HG03457 (cell line): Measurements from ENCODE around the gene TAX1BP1.
"Not testable (repeated sequence)": the region's sequence is repeated elsewhere in the genome, so short reads cannot be mapped to it uniquely, and the experiment has no call there.

Source experiments
- ATAC-seq: cut with Tn5 transposase; IDR thresholded peaks from one replicate; pipeline ENCODE4 v1.9.1; 2021; ENCODE audit warnings: moderate number of reproducible peaks; ENCODE audit not compliant: unreplicated experiment

The TAX1BP1 gene

DNA sequence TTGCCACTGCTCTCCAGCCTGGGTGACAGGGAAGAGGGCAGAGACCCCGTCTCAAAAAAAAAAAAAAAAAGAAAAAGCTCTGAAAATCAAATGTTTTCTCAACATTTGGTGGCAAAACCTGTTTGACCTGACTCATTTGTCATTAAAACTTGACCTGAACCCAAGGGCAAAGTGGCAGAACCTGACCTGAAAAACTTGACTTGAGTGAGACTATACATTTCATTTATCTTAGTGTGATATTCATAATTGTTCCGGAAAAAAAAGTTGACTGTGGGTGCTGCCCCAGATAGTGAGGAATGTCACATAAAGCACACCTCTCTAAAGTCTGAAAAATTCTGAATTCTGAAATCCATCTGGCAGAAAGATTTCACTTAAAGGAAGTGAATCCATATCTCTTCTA lies 2.3 kb upstream of the TAX1BP1 start:
- ATAC-seq, result no peak

GRCh38 chr7:27739301-27739908 lies 557 bp upstream of the TAX1BP1 start:
- ATAC-seq, result peak; percentile 17

GRCh38 chr7:27740449-27741086 lies 606 bp downstream of the TAX1BP1 start:
- ATAC-seq, result peak; percentile 70

GRCh38 chr7:27742091-27742710 lies 2.2 kb downstream of the TAX1BP1 start:
- not testable (repeated sequence) for ATAC-seq

GRCh38 chr7:27745064-27745583 lies 5.2 kb downstream of the TAX1BP1 start:
- no peak for ATAC-seq

DNA sequence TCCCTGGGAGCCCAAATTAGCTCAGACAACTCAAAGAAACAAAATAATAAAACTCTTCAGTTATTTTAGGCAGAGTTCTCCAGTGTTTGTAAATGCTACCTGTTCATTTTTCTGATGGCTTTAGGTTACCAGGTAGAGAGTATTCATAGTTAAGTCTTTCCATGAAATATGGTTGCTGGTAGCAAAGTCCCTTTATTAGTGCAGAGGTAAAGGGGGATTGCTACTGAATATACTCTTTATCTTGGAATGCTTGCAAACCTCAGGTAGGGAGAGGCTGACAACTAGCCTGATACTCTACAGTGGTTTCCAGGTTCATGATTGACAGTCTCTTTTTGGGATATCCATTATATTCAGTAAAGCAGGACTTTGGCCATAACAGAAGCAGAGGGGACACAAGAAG lies 6.5 kb downstream of the TAX1BP1 start:
- ATAC-seq, result no peak

GRCh38 chr7:27746978-27747377 lies 7.0 kb downstream of the TAX1BP1 start:
- ATAC-seq, result no peak

GRCh38 chr7:27747589-27748368 lies 7.8 kb downstream of the TAX1BP1 start:
- ATAC-seq, result no peak

GRCh38 chr7:27750316-27750715 lies 10.4 kb downstream of the TAX1BP1 start:
- no peak for ATAC-seq

GRCh38 chr7:27751888-27752660 lies 12.1 kb downstream of the TAX1BP1 start:
- ATAC-seq, result no peak

DNA sequence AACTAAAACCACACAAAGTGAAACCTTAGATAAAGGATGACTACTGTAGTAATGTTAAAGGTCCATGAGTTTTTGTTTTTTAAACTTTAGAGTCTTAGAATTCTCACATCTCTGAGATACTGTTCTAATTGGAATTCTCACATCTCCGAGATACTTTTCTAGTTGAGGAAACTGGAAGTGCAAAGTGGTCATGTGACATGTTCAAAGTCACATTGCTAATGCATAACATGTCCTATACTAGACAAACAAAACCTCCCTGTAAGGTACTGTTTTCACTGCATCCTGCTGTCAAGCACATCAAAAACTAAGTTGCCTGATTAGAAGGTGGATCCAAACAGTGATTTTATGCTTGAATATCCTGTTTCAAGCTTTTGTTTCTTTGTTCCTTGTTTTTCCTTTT lies 13.9 kb downstream of the TAX1BP1 start:
- ATAC-seq, result no peak

- ATAC-seq, result no peak
These were observed 16.3 kb downstream of the TAX1BP1 start for GRCh38 chr7:27756298-27756697.

DNA sequence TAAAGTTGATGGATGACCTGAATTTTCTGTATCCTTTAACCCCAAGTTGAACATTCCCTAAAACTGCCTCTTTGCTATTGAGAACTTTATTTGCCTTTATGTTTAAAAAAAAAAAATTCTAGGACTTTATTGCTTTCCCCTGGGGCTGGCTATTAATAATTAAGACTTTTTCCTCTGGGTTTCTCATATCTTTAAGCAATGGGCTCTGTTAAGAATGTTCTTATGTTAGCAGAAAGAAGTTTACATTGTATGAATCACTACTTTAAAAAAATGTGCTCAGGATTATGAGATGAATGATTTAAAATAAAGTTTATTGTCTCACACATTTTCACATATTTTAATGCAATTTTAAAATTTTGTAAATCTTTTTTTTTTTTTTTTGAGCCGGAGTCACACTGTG lies 19.5 kb downstream of the TAX1BP1 start:
- ATAC-seq, result no peak

DNA sequence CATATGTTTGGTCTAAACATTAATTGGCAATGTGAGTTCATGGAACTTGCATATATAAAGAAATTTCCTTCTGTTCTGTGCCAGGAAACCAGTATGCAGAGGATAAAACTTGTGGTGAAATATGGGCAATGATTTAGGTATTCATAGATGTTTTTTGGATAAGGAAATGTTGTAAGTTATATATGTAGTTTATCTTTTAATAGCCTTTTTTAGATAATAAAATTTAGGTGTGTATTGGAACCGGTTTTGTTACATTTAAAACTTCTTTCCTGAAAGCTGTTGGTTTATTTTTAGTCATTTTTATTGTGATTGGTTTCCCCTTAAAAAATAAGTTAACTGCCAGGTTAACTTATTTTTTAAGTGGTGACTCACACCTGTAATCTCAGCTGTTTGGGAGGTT lies 22.1 kb downstream of the TAX1BP1 start:
- ATAC-seq, result no peak

- ATAC-seq, result no peak
These were observed 24.1 kb downstream of the TAX1BP1 start for GRCh38 chr7:27763983-27764508.

DNA sequence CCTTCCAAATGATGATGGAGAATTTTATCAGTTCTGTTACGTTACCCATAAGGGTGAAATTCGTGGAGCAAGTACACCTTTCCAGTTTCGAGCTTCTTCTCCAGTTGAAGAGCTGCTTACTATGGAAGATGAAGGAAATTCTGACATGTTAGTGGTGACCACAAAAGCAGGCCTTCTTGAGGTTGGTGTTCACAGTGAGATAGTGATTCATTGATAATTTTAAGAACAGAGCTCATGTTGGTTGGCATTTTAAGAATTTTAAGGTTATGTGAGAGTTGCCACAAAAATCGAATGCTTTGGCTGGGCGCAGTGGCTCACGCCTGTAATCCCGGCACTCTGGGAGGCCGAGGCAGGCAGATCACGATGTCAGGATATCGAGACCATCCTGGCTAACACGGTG lies 25.9 kb downstream of the TAX1BP1 start:
- ATAC-seq, result no peak

- no peak for ATAC-seq
These were observed 27.4 kb downstream of the TAX1BP1 start for GRCh38 chr7:27767374-27767773.

DNA sequence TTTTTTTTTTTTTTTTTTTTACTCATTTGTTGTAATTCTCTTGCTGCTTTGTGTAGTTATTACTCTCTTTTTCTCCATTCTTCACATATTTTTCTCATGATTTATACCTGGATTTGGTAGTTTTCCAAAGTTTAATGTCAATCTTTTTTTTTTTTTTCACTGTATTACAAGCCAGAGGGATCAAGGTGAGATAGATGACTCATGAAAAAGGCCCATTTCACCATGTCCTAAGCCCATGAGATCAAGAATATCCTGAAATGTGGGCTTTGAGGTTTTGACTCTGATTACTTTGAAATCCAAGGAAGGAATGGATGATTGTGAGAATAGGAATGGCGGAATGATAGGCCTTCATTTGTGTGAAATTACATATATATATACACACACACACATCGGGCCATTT lies 31.1 kb downstream of the TAX1BP1 start:
- ATAC-seq, result no peak

GRCh38 chr7:27774717-27775328 lies 34.9 kb downstream of the TAX1BP1 start:
- no peak for ATAC-seq

DNA sequence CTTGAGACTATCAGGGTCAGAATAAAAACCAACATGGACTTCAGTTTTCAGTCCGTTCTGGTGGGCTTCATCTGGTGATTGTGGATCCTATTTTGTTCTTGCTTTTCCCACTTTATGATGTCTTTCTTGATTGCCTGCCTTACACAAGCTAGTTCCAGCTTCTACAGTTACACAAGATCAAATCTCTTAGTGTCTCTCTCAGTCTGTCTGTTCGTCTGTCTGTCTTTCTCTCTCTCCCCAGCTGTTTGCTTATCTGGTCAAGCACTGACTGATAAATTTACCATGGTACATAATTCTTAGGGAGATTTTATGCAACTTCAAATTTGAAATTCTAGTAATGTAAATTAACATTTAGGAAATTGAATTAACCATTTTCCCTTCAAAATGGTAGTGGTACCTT lies 35.8 kb downstream of the TAX1BP1 start:
- no peak for ATAC-seq
